Measurements from ENCODE around the gene RDM1.

RDM1 gene

DNA sequence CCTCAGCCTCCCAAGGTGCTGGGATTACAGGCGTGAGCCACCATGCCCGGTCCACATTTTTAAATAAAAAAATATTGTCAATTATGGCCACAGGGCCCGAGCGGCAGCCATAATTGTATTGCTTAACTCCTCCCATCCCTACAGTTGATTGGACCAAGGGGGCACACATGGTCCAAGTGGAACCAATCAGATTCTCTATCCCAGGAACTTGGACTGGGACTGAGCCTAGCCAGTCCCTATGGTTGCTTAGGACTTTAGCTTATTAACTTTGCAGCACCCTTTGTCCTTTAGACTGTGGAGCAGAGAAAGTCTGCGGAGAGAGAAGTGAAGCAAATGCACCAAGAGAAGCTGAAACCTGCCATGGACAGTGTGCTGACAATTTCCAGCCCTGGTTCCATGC lies 5.5 kb upstream of the RDM1 start:
- DNase-seq (ENCODE audit: extremely low read depth, low read depth), result no peak
- H3K4me3 ChIP-seq (replicated peaks; ENCODE audit: low read depth, low read length), result no peak overlapping the region
- TF ChIP-seq, protein P1, sequence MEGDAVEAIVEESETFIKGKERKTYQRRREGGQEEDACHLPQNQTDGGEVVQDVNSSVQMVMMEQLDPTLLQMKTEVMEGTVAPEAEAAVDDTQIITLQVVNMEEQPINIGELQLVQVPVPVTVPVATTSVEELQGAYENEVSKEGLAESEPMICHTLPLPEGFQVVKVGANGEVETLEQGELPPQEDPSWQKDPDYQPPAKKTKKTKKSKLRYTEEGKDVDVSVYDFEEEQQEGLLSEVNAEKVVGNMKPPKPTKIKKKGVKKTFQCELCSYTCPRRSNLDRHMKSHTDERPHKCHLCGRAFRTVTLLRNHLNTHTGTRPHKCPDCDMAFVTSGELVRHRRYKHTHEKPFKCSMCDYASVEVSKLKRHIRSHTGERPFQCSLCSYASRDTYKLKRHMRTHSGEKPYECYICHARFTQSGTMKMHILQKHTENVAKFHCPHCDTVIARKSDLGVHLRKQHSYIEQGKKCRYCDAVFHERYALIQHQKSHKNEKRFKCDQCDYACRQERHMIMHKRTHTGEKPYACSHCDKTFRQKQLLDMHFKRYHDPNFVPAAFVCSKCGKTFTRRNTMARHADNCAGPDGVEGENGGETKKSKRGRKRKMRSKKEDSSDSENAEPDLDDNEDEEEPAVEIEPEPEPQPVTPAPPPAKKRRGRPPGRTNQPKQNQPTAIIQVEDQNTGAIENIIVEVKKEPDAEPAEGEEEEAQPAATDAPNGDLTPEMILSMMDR (IDR thresholded peaks at IDR 0.05; ENCODE audit: low read depth, low read length, missing control alignments), result no peak

DNA sequence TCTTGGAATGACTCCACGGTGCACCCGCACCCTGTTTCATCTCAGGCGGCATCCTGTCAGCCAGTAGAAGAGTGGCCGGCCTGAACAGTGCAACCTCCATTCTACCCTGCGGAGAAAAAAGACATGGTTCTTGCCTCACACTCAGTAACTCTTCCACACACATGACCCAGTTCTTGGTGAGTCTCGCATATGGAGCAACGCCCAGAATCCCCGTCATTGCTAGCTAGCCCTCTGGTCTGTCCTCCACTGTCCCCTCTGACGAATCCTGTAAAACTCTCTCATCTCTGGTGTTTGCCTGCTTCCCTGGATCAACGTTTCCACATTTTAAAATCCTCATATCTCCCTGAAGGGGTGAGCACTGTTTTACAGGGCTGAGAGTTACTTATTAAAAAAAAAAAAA lies 4.2 kb upstream of the RDM1 start:
- no peak for DNase-seq (ENCODE audit: extremely low read depth, low read depth)
- H3K4me3 ChIP-seq (replicated peaks; ENCODE audit: low read depth, low read length), result no peak overlapping the region
- TF ChIP-seq, protein P1 (IDR thresholded peaks at IDR 0.05; ENCODE audit: low read depth, low read length, missing control alignments), result no peak

DNA sequence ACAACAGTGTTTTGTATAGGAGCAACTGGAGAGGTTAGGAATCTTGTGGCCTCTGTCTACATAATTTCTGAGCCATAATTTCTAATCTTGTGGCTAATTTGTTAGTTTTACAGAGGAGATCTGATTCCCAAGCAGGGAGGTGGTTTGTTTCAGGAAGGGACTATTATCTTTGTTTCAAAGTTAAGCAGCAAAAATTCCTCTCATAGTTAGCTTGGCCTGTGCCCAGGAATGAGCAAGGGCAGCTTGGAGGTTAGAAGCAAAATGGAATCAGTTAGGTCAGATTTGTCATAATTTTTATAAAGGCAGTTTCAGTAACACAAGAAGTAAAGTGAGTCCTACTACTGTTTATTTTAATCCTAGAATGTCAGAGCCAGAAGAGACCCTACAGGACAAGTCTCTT lies 2.0 kb upstream of the RDM1 start:
- TF ChIP-seq, protein P1 (IDR thresholded peaks at IDR 0.05; ENCODE audit: low read depth, low read length, missing control alignments), result no peak
- no peak for DNase-seq (ENCODE audit: extremely low read depth, low read depth)
- H3K4me3 ChIP-seq (replicated peaks; ENCODE audit: low read depth, low read length), result no peak overlapping the region

DNA sequence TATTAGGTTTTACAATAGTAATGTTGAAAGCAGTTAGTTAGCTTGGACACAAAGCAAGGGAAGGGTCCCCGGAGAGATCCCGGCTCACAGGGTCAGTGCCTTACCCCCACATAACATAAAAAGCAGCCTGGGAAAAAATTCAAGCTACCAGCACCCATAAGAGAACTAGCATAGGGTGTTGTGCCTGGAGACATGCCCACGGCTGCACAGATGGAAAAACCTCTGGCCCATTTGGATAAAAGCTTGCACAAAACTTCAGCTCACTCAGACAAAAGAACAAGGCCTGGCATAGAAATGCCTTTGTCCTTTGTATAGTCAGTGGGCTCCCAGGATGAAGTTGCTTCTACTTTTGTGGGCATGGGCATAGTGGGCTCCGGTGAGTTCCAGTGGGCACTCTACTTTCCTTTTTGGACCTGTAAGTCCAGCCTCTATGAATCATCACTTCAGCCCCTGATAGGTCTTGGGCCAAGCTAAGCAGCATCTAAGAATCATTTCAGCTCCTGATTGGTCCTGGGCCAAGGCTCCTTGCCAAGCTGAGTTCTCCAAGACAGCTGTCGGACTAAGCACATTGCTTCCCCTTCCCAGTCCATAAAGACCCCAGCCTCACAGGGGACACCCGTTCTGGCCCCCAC lies 1.3 kb upstream of the RDM1 start:
- TF ChIP-seq, protein P1 (IDR thresholded peaks at IDR 0.05; ENCODE audit: low read depth, low read length, missing control alignments), result no peak
- DNase-seq (ENCODE audit: extremely low read depth, low read depth), result no peak
- H3K4me3 ChIP-seq (replicated peaks; ENCODE audit: low read depth, low read length), result no peak overlapping the region

DNA sequence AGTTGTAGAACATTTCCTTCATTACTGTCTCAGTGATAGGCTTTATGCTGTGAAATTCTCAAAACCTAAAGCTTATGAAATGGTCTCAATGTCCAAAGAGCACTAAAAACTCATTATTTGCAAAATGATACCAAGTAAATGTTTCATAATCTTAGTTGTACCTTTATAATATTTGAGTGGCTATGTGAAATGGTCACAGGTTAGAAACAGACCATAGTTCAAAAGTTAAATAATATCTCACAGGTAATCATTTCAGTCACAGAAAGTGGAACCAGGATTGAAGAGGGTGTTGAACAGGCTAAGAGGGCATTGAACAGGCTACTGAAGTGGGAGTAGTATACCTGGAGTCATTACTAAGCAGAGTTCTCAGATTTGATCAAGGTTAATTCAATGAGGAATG lies 2.9 kb downstream of the RDM1 start:
- TF ChIP-seq, protein P1 (IDR thresholded peaks at IDR 0.05; ENCODE audit: low read depth, low read length, missing control alignments), result no peak
- no peak for DNase-seq (ENCODE audit: extremely low read depth, low read depth)
- no peak overlapping the region for H3K4me3 ChIP-seq (replicated peaks; ENCODE audit: low read depth, low read length)

DNA sequence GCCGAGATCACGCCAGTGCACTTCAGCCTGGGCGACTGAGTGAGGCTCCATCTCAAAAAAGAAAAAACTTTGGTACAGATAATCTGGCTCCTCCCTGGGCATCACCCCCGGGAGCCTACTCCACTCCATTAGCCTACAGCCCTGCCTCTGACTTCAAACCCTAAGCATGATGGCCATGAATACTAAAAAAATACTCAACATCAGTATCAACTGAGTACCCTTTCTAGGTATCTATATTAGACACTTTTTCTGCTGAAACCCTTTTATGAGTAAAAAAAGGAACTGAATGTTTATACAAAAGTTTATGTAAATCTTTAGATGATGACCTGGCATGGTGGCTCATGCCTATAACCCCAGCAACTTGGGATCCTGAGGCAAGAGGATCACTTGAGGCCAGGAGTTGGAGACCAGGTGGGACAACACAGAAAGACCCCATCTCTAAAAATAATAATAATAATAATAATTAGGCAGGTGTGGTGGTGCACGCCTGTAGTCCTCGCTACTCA lies 6.9 kb downstream of the RDM1 start:
- H3K4me3 ChIP-seq (replicated peaks; ENCODE audit: low read depth, low read length), result no peak overlapping the region
- TF ChIP-seq, protein P1 (IDR thresholded peaks at IDR 0.05; ENCODE audit: low read depth, low read length, missing control alignments), result no peak
- no peak for DNase-seq (ENCODE audit: extremely low read depth, low read depth)

DNA sequence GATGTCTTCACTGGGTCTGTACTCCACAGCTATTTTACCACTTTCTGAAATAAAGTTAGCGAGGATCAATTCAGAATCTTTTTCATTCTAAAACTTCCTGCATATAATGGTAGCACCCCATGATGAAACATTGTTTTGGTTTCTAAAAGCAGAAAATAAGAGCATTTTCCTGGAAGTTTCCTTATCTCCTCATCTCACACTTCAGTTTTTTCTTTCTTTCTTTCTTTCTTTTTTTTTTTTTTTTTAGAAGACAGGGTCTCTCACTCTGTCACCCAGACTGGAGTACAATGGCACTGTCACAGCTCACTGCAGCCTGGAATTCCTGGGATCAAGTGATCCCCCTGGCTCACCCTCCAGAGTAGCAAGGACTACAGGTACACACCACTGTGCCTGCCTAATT lies 10.3 kb downstream of the RDM1 start:
- TF ChIP-seq, protein P1 (IDR thresholded peaks at IDR 0.05; ENCODE audit: low read depth, low read length, missing control alignments), result no peak
- H3K4me3 ChIP-seq (replicated peaks; ENCODE audit: low read depth, low read length), result no peak overlapping the region
- no peak for DNase-seq (ENCODE audit: extremely low read depth, low read depth)

Measured in HFF-Myc (cell line).